Hypothalamus (tissue), 51 donors: ENCODE results near the gene RAD51B.

Experiments used
- DNase-seq, 51 donors: peaks; one replicate each; lab custom pipeline; 2025; lab: John Stamatoyannopoulos, UW

RAD51B gene

DNA sequence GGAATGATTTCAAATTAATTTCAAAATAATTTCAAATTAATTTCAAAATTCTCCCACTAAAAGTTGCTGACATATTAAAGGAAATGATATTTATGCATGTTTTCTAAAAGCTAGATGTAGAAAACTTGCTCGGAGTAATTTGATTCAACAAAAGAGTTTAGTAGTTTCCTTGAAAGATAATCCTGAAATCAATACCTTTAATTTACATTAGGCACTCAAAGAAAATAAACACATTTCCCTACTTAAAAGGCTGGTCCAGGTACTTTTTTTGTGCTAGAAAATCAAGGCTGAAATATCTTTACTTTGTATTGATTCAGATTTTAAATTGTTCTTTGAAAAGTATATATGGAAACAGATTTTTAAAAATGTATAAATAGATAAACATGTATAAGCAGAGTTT lies 370.5 kb downstream of the RAD51B start:
- DNase-seq, result no peak

DNA sequence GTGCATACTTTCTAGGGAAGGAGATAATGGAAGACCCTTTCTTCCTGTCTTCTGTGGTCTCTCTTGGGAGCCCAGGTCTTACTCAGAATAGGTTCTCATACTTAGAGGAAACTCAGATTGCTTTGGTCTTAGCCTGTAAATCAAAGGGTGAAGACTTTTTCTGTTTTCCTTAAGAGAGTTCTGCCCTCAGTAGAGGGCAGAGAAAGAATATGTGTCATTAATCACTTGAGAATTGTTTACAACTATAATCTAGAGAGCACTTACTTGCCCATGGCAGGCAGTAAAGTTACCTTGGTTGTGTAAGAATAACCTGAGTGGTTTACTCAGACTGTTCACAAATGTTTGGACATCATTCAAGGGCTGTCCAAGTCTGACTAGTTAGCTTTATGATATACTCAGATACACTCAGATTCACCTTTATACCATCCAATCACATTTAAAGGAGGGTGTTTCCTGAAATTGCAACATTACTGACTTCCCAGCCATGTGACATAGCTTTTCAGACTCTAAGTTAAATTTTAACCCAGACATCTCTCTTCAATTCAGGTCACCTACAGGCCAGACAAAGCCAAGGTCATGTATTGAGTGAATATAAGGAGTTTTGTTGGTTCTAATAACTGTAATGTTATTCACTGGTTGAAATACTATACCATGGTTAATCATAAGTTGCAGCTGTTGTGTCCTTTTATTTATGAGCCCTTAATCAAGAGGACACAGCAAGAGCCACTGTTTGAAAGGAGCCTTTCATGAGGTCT lies 372.2 kb downstream of the RAD51B start:
- DNase-seq, result no peak

DNA sequence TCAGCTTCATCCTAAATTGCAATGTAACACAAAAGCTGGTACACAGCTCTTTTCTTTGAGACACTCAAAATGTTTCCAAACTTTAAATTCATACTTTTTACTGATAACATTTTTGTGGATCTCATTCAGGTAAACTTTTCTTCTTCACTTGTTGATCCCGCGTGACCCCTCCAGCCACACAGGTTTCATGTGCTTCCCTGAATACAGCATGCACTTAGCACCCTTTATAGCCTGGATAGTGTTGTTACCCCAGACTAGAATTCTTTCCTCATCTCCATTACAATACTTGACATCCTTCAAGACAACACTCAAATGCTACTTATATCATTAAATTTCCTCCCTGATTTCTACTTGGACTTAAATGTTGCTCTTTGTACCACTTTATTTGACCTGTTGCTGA lies 373.4 kb downstream of the RAD51B start:
- DNase-seq, result no peak

GRCh38 chr14:68193970-68194681 lies 374.5 kb downstream of the RAD51B start:
- no peak for DNase-seq

DNA sequence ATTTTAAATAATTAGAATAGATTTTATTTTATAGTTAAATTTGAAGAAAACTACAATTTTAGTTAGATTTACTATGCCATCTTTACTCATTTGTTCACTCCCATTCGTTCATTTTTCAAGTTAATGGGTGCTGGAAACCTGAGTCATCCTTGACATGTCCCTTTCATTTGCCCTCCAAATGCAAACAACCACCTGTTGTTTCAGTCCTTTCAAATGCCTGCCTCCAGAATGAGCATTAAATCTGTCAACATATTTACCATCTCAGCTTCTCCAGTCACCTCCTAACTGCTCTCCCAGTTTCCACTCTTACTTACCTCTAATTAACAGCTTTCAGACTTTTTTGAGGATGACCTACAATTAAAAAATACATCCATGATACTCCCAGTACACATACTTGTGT lies 375.5 kb downstream of the RAD51B start:
- DNase-seq, result no peak

GRCh38 chr14:68198713-68199495 lies 379.3 kb downstream of the RAD51B start:
- DNase-seq, result no peak

- peak in 2 of 51 donors; percentile 1 for DNase-seq
Measured at GRCh38 chr14:68199554-68200151, 380.1 kb downstream of the RAD51B start.

DNA sequence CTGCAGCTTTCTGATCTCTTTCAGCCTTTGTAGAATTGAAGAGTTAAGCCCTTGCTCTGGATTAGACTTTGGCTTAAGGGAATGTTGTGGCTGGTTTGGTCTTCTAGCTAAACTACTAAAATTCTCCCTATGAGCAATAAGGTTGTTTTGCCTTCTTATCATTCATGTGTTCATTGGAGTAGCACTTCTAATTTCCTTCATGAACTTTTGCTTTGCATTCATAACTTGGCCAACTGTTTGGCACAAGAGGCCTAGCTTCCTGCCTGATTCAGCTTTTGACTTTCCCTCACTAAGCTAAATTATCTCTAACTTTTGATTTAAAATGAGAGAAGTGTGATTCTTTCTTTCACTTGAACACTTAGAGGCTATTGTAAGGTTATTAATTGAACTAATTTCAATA lies 384.3 kb downstream of the RAD51B start:
- DNase-seq, result no peak

DNA sequence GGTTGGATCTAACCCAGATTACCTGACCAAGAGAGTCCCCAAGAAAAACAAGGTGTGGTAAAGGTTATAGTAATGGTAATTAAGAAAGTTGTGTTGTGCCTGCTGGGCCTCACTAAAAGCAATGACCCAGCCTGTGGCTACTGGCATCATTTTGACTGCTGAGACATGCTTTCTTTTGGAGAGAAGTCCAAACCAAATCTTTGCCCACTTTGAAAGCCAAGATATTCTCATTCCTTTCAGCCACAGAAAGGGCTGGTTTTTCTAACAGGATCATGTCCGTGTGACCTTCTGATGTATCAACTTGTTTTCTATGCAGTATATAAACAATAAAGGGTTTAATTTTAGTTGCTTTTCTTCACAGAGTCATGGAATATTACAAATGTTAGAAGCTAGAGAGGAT lies 388.6 kb downstream of the RAD51B start:
- DNase-seq, result no peak

DNA sequence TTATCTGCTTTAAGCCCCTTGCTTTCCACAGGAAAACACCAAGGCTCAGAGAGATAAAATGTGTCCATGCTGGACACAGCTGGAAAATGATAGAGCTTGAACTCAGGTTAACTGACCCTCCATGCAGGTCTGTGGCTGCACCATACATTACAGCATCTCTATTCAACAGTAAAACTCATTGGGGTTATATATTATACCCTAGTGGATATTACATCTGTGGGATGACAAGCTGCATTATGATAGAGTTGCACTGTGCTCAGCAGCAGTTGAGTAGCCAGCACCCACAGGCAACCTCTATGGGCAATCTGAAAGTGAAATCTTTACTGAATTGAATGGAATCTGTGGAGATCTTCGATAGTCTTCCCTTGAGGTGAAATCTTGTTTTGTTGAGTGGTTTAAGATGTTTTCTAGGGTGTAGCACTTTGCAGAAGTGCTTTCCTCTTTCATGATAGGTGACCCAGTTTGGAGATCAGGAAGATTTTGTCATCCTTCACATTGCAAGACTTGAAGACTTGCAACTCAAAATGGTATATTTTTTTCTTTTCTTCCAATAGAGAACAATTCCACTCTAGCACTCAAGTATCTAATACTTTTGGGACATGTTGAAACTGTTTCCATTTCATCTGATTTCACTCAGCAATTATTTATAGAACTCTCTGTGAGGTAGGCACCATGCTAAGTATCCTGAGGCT lies 389.2 kb downstream of the RAD51B start:
- no peak for DNase-seq

GRCh38 chr14:68210729-68211299 lies 391.2 kb downstream of the RAD51B start:
- DNase-seq, result peak in 1 of 51 donors; percentile 9

DNA sequence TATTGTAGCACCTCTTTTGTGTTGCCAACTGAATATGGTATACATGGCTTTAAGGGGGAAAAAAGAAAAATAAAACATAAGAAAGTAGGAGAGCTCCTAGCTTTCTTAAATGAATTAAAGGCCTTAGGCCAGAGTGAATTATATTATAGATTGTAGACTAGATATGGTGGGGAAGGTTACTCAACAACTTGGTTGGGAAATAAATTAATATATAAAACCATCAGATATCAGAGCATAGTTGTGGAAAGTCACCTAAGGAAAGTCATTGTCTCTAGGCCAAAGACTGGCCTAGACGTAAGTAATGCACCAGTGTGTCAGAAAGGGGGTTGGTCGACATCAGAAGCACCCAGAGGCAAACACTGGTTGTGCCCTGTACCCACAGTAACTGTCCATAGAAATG lies 391.8 kb downstream of the RAD51B start:
- no peak for DNase-seq

- no peak for DNase-seq
Measured at GRCh38 chr14:68211886-68212285, 392.3 kb downstream of the RAD51B start.

- no peak for DNase-seq
Measured at GRCh38 chr14:68212361-68212760, 392.8 kb downstream of the RAD51B start.

GRCh38 chr14:68214431-68214830 lies 394.9 kb downstream of the RAD51B start:
- DNase-seq, result no peak

- DNase-seq, result no peak
Measured at GRCh38 chr14:68215629-68216028, 396.1 kb downstream of the RAD51B start.

DNA sequence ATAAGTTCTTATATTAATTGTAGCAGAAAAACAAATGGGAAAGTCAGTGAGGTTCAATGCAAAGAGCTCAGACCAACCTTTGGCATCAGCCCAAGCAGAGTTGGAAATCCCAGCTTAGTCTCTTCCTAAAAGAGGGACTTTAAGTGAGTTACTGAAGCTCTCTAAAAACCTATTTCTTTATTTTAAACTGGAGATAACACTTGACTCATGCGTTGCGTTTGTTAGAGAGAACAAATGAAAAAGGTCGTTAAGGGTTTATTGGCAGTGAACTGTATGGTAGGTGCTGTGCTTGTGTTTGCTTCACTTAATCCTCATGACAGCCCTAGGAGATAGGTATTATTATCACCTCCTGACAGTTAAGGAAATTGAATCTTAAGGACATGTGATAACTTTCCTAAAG lies 396.5 kb downstream of the RAD51B start:
- no peak for DNase-seq

- DNase-seq, result no peak
Measured at GRCh38 chr14:68216957-68217356, 397.4 kb downstream of the RAD51B start.

- DNase-seq, result no peak
Measured at GRCh38 chr14:68217791-68218340, 398.3 kb downstream of the RAD51B start.

DNA sequence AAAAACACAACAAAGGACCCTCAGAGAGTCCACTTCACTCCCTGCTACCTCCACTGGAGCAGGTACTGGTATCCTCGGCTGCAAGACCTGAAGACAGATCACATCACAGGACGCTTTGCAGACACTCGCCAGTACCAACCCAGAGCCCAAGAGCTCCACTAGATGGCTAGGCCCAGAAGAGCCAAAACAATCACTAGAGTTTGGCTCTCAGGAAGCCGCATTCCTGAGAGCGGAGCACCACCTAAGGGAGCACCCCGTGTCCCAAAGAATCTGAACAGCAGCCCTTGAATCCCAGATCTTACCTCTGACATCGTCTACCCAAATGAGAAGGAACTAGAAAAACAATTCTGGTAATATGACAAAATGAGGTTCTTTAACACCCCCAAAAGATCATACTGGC lies 399.8 kb downstream of the RAD51B start:
- no peak for DNase-seq
